CD4-positive, alpha-beta T cell (primary cell): ENCODE measurements around the gene SLC35B4. TPM values are rescaled to one million over a fixed set of nuclear protein-coding genes. Genes with fewer than 3 reads are reported as not detected.

Experiments used
- ATAC-seq: fragments of 200-7000 bp; cut with Tn5 transposase; one replicate; pipeline ENCODE4 v1.10.0; 2022; ENCODE audit warnings: mild to moderate bottlenecking; ENCODE audit not compliant: poor library complexity
- CTCF ChIA-PET: fragments of 350-600 bp; sonication (Branson Sonifier 250); formaldehyde crosslinking; loops from one replicate; lab custom pipeline; 2021; ENCODE audit warnings: antibody characterized with exemption, inconsistent platforms; lab: Charles Lee
- POLR2A ChIA-PET: fragments of 350-600 bp; sonication (Branson Sonifier 250); formaldehyde crosslinking; loops from one replicate; lab custom pipeline; 2021; ENCODE audit warnings: antibody characterized with exemption, inconsistent platforms; lab: Charles Lee
- DNase-seq, 14 experiments: peaks; one replicate each; pipeline ENCODE4 v3.0.0-alpha.2; 2013 to 2020; ENCODE audit warnings: mixed read lengths in 2 of 14
- H3K27ac ChIP-seq, 2 donors: one replicate each; pipeline versions ENCODE4 v1.5.1 to v1.7.0; 2013; ENCODE audit warnings: low read length in 2 of 2, low read depth in 1 of 2, mild to moderate bottlenecking in 1 of 2
- H3K27me3 ChIP-seq, 2 experiments: 1 replicate in 1 of 2; 2 replicates in 1 of 2; pipeline versions ENCODE4 v1.6.1 to v1.7.0; 2013; ENCODE audit warnings: low read length in 2 of 2, control low read depth in 1 of 2, mild to moderate bottlenecking in 1 of 2, moderate library complexity in 1 of 2; ENCODE audit not compliant: insufficient read depth in 2 of 2, control insufficient read depth in 1 of 2
- H3K36me3 ChIP-seq: one replicate; pipeline ENCODE4 v1.6.1; 2013; ENCODE audit warnings: low read length, control low read depth; ENCODE audit not compliant: insufficient read depth
- H3K4me1 ChIP-seq: one replicate; pipeline ENCODE4 v1.6.1; 2013; ENCODE audit warnings: low read length, control low read depth; ENCODE audit not compliant: insufficient read depth
- H3K4me3 ChIP-seq: one replicate; pipeline ENCODE4 v1.5.1; 2013; ENCODE audit warnings: mild to moderate bottlenecking, low read length, moderate library complexity
- H3K9me3 ChIP-seq, 2 experiments: 1 replicate in 1 of 2; 2 replicates in 1 of 2; pipeline versions ENCODE4 v1.6.1 to v1.7.0; 2013; ENCODE audit warnings: low read length in 2 of 2, mild to moderate bottlenecking in 2 of 2, control low read depth in 1 of 2, moderate library complexity in 1 of 2; ENCODE audit not compliant: control insufficient read depth in 1 of 2, insufficient read depth in 1 of 2
- H3K27ac Mint-ChIP-seq: one replicate; pipeline ENCODE4 v1.8.0; 2020; ENCODE audit warnings: mixed read lengths
- H3K27me3 Mint-ChIP-seq: one replicate; pipeline ENCODE4 v1.8.0; 2021; ENCODE audit warnings: mixed read lengths
- H3K36me3 Mint-ChIP-seq: one replicate; pipeline ENCODE4 v1.8.0; 2021; ENCODE audit warnings: low read depth, mixed read lengths
- H3K4me1 Mint-ChIP-seq: one replicate; pipeline ENCODE4 v1.8.0; 2021; ENCODE audit warnings: low read depth, mixed read lengths
- H3K4me3 Mint-ChIP-seq: one replicate; pipeline ENCODE4 v1.8.0; 2020; ENCODE audit warnings: mild to moderate bottlenecking, mixed read lengths
- H3K9me3 Mint-ChIP-seq: one replicate; pipeline ENCODE4 v1.8.0; 2020; ENCODE audit warnings: mixed read lengths
- CTCF ChIP-seq: fragments of 200-600 bp; IDR thresholded peaks from one replicate; pipeline ENCODE4 v1.8.0; 2022; ENCODE audit warnings: antibody characterized with exemption, mild to moderate bottlenecking
- intact Hi-C, 2 experiments: fragments of 100-400 bp; cut with DNase I in 1 of 2; cut with micrococcal nuclease in 1 of 2; formaldehyde crosslinking; loops; one replicate each; pipeline versions ENCODE4 v1.15.1 to v1.9.0; 2023 to 2025; cut with DNase I, micrococcal nuclease
- total RNA-seq, 174 experiments: library from RNA in 2 of 174; stranded (reverse) in 2 of 174; gene quantifications; one replicate each; pipeline ENCODE4 v1.2.3 and lab custom pipeline; 2021 to 2026

The SLC35B4 gene
- total RNA-seq, 2 experiments from 2014 or later, result 5.8 to 7.8 TPM

- Mint-ChIP-seq H3K4me3 (no peak overlapping the region), H3K27me3 (peaks cover 30% of the 10 kb centered on the region)
- CTCF ChIA-PET, result no interaction called here
Measured at GRCh38 chr7:134364619-134365037, 47.9 kb upstream of the SLC35B4 start.

DNA sequence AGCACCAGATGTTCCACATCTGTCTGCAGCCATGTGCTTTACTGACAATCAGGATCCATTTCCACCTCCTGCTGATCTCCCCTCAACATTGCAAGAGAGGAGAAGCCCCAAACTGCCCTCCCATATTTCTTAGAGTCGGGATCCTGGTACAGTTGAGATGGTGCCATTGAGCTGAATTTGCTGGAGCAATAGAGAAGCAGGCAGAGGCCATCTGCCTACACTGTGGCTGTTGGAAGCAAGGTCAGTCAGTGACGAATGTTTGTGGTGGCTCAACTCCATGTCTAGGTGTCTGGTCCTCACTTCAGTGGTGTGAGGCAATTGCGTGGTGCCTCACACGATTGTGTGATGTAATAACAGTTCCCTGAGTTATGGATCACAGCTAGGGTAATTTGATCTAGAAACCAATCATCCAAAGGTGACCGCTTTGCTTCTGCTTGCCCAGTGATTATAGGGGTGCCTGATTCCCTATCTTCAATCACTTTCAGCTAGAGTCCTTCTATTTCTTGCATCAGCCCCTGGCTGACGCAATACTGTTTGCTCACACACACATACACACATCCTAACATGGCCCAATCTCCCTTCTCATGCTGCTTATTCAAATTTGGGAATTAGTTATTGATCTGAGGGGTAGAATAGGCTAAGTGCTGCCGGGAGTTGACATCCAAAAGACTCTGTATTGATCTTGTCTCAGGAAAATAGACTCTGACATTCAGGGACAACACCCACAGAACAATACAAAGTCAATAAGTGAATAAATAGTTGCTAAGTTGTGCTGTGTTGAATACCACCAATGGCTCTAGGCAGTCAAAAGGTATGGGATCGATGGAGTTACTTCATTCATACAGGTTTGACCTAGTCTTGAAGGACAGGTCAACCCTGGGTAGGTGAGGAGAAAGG, 46.1 kb upstream of the SLC35B4 start:
- Mint-ChIP-seq H3K36me3 (no peaks in the 10 kb centered on the region), H3K9me3 (no peaks in the 10 kb centered on the region), H3K4me3 (no peak overlapping the region), H3K4me1 (no peaks in the 10 kb centered on the region), H3K27me3 (peaks cover 25% of the 10 kb centered on the region), H3K27ac (no peak overlapping the region)
- intact Hi-C loops, result no loop called here
- ATAC-seq (no peak), DNase-seq (no peak)
- ChIA-PET POLR2A (no interaction called here), CTCF (no interaction called here)
- Histone ChIP-seq H3K4me3 (no peak overlapping the region), H3K27me3 (peaks cover 8 to 12% of the 10 kb centered on the region in 2 experiments), H3K9me3 (no peaks in the 10 kb centered on the region), H3K27ac (no peak overlapping the region), H3K36me3 (no peaks in the 10 kb centered on the region), H3K4me1 (no peaks in the 10 kb centered on the region)
- no peak for TF ChIP-seq CTCF

More at GRCh38 chr7:134364619-134365037, 47.9 kb upstream of the SLC35B4 start:
- ATAC-seq (no peak), DNase-seq (no peak)
- POLR2A ChIA-PET, result no interaction called here
- H3K4me1 ChIP-seq, result no peaks in the 10 kb centered on the region
- no peak overlapping the region for H3K27ac ChIP-seq
- no peak overlapping the region for H3K4me3 ChIP-seq
- Mint-ChIP-seq H3K4me1 (no peaks in the 10 kb centered on the region), H3K27ac (no peak overlapping the region), H3K9me3 (no peaks in the 10 kb centered on the region), H3K36me3 (no peaks in the 10 kb centered on the region)
- H3K36me3 ChIP-seq, result no peaks in the 10 kb centered on the region
- no peaks in the 10 kb centered on the region for H3K9me3 ChIP-seq
- no peak for TF ChIP-seq CTCF
- peaks cover 15 to 17% of the 10 kb centered on the region in 2 experiments for H3K27me3 ChIP-seq
- intact Hi-C loops, result no loop called here

- Mint-ChIP-seq H3K36me3 (no peaks in the 10 kb centered on the region), H3K27ac (no peak overlapping the region), H3K9me3 (no peaks in the 10 kb centered on the region), H3K4me3 (no peak overlapping the region), H3K27me3 (peaks cover 13% of the 10 kb centered on the region), H3K4me1 (no peaks in the 10 kb centered on the region)
- Histone ChIP-seq H3K36me3 (no peaks in the 10 kb centered on the region), H3K4me3 (no peak overlapping the region), H3K4me1 (no peaks in the 10 kb centered on the region), H3K9me3 (no peaks in the 10 kb centered on the region), H3K27ac (no peak overlapping the region), H3K27me3 (peaks cover 4 to 6% of the 10 kb centered on the region in 2 experiments)
- ChIA-PET POLR2A (no interaction called here), CTCF (no interaction called here)
- ATAC-seq, result no peak
- no peak for DNase-seq
- intact Hi-C loops, result loop anchor here in 1 of 2 experiments (5.0 kb wide), 1 partner anchor 218 kb away; no protein-coding TSS in a partner anchor
- no peak for TF ChIP-seq CTCF
Measured at GRCh38 chr7:134359787-134360432, 43.2 kb upstream of the SLC35B4 start.
